ENCODE data around the gene GJC1. TPM values are rescaled to one million over a fixed set of nuclear protein-coding genes. Genes with fewer than 3 reads are reported as not detected.

The GJC1 gene
- polyA plus RNA-seq, 1 of the 3 experiments (the other 2 are of a cell fraction) = 15.2 TPM

- TF ChIP-seq RCOR1 (IDR thresholded peaks at IDR 0.05; ENCODE audit: low read length) (no peak), MXI1 (IDR thresholded peaks at IDR 0.05; ENCODE audit: low read depth, low read length) (no peak), YY1 (IDR thresholded peaks at IDR 0.05; ENCODE audit: low read depth) (no peak), MEF2A (IDR thresholded peaks at IDR 0.05; ENCODE audit: borderline replicate concordance, low read depth) (no peak)
- TF ChIP-seq, protein P1, sequence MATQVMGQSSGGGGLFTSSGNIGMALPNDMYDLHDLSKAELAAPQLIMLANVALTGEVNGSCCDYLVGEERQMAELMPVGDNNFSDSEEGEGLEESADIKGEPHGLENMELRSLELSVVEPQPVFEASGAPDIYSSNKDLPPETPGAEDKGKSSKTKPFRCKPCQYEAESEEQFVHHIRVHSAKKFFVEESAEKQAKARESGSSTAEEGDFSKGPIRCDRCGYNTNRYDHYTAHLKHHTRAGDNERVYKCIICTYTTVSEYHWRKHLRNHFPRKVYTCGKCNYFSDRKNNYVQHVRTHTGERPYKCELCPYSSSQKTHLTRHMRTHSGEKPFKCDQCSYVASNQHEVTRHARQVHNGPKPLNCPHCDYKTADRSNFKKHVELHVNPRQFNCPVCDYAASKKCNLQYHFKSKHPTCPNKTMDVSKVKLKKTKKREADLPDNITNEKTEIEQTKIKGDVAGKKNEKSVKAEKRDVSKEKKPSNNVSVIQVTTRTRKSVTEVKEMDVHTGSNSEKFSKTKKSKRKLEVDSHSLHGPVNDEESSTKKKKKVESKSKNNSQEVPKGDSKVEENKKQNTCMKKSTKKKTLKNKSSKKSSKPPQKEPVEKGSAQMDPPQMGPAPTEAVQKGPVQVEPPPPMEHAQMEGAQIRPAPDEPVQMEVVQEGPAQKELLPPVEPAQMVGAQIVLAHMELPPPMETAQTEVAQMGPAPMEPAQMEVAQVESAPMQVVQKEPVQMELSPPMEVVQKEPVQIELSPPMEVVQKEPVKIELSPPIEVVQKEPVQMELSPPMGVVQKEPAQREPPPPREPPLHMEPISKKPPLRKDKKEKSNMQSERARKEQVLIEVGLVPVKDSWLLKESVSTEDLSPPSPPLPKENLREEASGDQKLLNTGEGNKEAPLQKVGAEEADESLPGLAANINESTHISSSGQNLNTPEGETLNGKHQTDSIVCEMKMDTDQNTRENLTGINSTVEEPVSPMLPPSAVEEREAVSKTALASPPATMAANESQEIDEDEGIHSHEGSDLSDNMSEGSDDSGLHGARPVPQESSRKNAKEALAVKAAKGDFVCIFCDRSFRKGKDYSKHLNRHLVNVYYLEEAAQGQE (IDR thresholded peaks at IDR 0.05; ENCODE audit: low read depth, low read length) = no peak
Observed at GRCh38 chr17:44788139-44788538, 41.9 kb downstream of the GJC1 start (continued).

DNA sequence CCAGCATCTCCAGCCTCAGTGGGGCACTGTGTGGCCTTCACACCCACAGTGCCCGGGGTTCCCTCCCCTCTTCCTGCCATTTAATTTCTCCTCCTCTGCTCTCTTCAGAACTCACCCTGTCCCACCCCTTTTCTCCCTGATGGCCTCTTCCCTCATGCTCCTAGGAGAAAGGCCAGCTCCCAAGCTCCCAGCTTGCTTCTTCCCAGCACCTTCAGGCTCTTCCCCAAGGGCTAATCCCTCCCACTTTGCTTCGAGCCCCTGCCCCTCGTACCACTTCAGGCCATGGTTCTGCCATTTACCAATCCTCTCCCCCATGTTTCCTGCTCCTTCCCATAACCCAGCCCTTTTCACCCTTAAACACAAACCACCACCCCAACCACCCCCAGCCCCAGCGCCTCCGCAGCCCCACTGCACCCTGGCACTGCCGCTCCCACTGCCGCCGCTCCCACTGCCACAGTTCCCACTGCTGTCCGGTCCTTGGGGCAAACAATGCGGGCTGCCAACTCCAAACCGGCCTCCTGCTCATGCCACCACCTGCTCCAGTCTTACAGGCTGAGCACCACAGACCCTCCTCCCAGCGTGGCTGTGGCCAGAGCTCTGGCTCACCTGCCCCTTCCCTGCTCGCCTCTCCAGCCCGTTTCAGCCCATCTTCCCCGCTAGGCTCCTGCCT lies 42.7 kb downstream of the GJC1 start:
- ChIA-PET CTCF (interaction anchor here (0.9 to 17.7 kb wide), 6 partner anchors 9 to 115 kb away, joined by 3 to 420 read pairs (median 3); no protein-coding TSS in a partner anchor), POLR2A (no interaction called here)
- Histone ChIP-seq H3K4me2 (no peak overlapping the region), H4K20me1 (ENCODE audit: insufficient read depth) (no peaks in the 10 kb centered on the region), H3K36me3 (replicated peaks in 1 of 2; ENCODE audit: control insufficient read depth in 1 of 2, insufficient read depth in 2 of 2, low read length in 1 of 2) (no peaks in the 10 kb centered on the region), H3K4me1 (ENCODE audit: control insufficient read depth in 1 of 2, insufficient read depth in 2 of 2, low read depth in 1 of 2, low read length in 1 of 2) (peaks cover 0 to 11% of the 10 kb centered on the region in 2 experiments; a peak in 1 of 4 replicates), H2AFZ (ENCODE audit: low read depth) (no peak overlapping the region), H3K4me3 (ENCODE audit: low read depth in 2 of 2, low read length in 1 of 2) (no peak overlapping the region), H3K9ac (no peak overlapping the region), H3K27me3 (ENCODE audit: insufficient read depth) (no peaks in the 10 kb centered on the region), H3F3A (replicated peaks; ENCODE audit: insufficient read depth) (no peaks in the 10 kb centered on the region), H3K9me3 (no peaks in the 10 kb centered on the region), H3K27ac (ENCODE audit: low read depth in 2 of 2, low read length in 1 of 2) (no peak overlapping the region), H3K79me2 (ENCODE audit: insufficient read depth) (no peaks in the 10 kb centered on the region), H3K9me2 (no peaks in the 10 kb centered on the region)
- DNase-seq = no peak
- 92% methylated on average over 15 of the region's 15 CpGs for WGBS (ENCODE audit: low lambda C conversion rate)
- TF ChIP-seq ELF1 (IDR thresholded peaks at IDR 0.05) (no peak), RXRA (IDR thresholded peaks at IDR 0.05; ENCODE audit: borderline replicate concordance, low read depth) (no peak), RFX5 (IDR thresholded peaks at IDR 0.05; ENCODE audit: low read length) (no peak), JUND (IDR thresholded peaks at IDR 0.05) (no peak), GABPA (IDR thresholded peaks at IDR 0.05; ENCODE audit: low read depth) (no peak), FOXM1 (IDR thresholded peaks at IDR 0.05; ENCODE audit: low read depth) (no peak), EP300 (IDR thresholded peaks at IDR 0.05; ENCODE audit: borderline replicate concordance in 1 of 2, low read depth in 1 of 2, low read length in 1 of 2) (no peak), MAX (IDR thresholded peaks at IDR 0.05; ENCODE audit: low read depth) (no peak), TAF1 (IDR thresholded peaks at IDR 0.05; ENCODE audit: borderline replicate concordance, low read depth, low read length) (no peak), FOXJ3 (CRISPR knock-in tag; IDR thresholded peaks at IDR 0.05) (no peak), RCOR1 (IDR thresholded peaks at IDR 0.05; ENCODE audit: low read length) (no peak), TEAD4 (IDR thresholded peaks at IDR 0.05; ENCODE audit: borderline replicate concordance, insufficient read depth) (no peak), FOSL2 (IDR thresholded peaks at IDR 0.05; ENCODE audit: borderline replicate concordance, low read depth) (no peak), EZH2phosphoT487 (IDR thresholded peaks at IDR 0.05; ENCODE audit: borderline replicate concordance, low read depth) (no peak), GATA2 (CRISPR knock-in tag; IDR thresholded peaks at IDR 0.05) (no peak)
- TF ChIP-seq, protein P2, sequence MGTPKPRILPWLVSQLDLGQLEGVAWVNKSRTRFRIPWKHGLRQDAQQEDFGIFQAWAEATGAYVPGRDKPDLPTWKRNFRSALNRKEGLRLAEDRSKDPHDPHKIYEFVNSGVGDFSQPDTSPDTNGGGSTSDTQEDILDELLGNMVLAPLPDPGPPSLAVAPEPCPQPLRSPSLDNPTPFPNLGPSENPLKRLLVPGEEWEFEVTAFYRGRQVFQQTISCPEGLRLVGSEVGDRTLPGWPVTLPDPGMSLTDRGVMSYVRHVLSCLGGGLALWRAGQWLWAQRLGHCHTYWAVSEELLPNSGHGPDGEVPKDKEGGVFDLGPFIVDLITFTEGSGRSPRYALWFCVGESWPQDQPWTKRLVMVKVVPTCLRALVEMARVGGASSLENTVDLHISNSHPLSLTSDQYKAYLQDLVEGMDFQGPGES (IDR thresholded peaks at IDR 0.05; ENCODE audit: low read depth, low read length) = no peak
- TF ChIP-seq, protein P3, sequence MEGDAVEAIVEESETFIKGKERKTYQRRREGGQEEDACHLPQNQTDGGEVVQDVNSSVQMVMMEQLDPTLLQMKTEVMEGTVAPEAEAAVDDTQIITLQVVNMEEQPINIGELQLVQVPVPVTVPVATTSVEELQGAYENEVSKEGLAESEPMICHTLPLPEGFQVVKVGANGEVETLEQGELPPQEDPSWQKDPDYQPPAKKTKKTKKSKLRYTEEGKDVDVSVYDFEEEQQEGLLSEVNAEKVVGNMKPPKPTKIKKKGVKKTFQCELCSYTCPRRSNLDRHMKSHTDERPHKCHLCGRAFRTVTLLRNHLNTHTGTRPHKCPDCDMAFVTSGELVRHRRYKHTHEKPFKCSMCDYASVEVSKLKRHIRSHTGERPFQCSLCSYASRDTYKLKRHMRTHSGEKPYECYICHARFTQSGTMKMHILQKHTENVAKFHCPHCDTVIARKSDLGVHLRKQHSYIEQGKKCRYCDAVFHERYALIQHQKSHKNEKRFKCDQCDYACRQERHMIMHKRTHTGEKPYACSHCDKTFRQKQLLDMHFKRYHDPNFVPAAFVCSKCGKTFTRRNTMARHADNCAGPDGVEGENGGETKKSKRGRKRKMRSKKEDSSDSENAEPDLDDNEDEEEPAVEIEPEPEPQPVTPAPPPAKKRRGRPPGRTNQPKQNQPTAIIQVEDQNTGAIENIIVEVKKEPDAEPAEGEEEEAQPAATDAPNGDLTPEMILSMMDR (IDR thresholded peaks at IDR 0.05) = no peak
